ENCODE results near the gene AGAP3. TPM values are rescaled to one million over a fixed set of nuclear protein-coding genes. Genes with fewer than 3 reads are reported as not detected.

AGAP3 gene
- total RNA-seq, 4 donors from 2014 or later, result 34.6 to 53.0 (median 47.9) TPM

DNA sequence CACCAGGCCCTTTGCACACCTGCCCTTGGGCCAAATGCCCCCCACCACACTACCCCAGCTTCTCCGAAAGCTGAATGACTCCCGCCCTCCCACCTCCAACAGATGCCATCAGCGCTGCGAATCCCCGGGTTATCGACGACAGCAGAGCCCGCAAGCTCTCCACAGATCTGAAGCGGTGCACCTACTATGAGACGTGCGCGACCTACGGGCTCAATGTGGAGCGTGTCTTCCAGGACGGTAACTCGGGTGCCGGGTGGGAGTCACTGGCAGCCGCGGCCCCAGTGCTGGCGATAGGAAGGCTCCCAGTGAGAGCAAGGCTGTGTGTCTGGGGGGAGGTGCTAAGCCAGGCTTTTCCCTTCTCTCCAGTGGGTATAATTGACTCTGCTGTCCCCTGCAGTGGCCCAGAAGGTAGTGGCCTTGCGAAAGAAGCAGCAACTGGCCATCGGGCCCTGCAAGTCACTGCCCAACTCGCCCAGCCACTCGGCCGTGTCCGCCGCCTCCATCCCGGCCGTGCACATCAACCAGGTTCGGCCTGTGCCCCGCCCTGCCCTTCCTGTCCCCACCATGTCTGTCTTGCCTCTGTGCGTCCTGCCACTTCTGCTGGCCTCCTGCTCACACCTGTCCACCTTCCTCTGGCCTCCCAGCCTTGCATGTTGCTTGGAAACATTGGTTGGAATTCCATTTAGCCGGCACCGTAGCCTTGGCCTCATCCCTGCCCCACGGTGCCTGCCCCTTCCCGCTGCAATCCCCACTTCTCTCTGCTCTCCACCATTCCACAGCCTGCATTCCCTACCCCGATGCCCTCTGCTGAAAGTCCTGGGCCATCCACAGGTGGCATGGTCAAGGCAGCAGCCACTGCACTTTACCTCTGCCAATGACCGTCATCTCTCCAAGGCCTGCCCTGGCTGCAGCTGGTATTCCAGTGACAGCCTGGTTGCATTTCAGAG, 32.1 kb downstream of the AGAP3 start:
- ATAC-seq (ENCODE audit: low FRiP score), result no peak
- DNase-seq (ENCODE audit: low spot score), result no peak
- no peak for TF ChIP-seq CTCF (IDR thresholded peaks at IDR 0.05)

DNA sequence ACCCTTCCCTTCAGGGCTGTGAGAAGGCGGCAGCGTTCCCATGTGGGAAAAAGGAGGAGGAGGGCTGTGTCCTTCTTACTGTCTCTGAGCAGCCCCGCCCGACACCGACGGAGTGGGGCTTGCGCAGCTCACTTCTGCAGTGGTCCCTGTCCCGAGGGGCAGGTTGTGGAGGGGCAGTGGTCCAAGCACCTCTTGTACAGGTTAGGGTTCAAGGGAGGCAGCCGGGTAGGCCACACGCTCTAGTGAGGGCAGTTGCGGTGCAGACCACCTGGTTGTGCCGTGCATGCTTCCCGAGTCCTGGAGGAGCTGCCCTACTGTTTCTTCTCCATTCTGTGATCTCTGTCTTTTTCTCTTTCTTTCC, 32.8 kb downstream of the AGAP3 start:
- ATAC-seq (ENCODE audit: low FRiP score) (no peak), DNase-seq (ENCODE audit: low spot score) (no peak)
- TF ChIP-seq CTCF (IDR thresholded peaks at IDR 0.05), result no peak

DNA sequence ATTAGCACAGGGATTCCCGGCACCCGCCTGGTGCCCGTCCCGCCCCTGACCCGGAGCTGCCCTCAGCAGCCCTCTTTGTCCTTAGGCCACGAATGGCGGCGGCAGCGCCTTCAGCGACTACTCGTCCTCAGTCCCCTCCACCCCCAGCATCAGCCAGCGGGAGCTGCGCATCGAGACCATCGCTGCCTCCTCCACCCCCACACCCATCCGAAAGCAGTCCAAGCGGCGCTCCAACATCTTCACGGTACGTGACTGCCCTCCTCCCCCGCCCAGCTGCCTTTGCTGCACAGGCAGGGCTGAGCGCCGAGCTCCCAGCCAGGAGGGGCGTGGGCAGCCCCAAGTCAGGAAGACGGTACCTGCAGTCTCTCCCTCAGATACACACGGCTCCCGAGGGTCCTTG, 33.6 kb downstream of the AGAP3 start:
- TF ChIP-seq CTCF (IDR thresholded peaks at IDR 0.05), result no peak
- ATAC-seq (ENCODE audit: low FRiP score) (no peak), DNase-seq (ENCODE audit: low spot score) (no peak)

DNA sequence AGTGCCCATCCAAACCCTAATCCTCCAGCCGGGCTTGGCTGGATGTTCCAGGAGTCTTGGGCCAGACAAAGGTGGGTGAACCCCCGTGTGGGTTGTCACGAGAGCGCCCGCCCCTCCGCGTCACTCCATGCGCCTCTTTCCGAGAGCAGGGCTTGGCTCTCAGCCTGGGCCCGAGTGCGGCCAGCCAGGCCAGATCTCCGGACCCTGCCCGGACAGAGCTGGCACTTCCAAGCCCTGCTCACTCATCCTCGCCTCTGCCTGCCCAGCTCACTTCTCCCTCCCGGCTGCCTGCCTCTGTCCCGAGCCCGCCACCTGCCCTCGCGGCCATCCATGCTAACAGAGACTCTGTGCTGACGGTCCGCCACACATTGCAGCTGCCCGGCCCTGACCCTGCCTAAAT, 34.6 kb downstream of the AGAP3 start:
- DNase-seq (ENCODE audit: low spot score), result no peak
- TF ChIP-seq CTCF (IDR thresholded peaks at IDR 0.05), result no peak
- ATAC-seq (ENCODE audit: low FRiP score), result no peak

DNA sequence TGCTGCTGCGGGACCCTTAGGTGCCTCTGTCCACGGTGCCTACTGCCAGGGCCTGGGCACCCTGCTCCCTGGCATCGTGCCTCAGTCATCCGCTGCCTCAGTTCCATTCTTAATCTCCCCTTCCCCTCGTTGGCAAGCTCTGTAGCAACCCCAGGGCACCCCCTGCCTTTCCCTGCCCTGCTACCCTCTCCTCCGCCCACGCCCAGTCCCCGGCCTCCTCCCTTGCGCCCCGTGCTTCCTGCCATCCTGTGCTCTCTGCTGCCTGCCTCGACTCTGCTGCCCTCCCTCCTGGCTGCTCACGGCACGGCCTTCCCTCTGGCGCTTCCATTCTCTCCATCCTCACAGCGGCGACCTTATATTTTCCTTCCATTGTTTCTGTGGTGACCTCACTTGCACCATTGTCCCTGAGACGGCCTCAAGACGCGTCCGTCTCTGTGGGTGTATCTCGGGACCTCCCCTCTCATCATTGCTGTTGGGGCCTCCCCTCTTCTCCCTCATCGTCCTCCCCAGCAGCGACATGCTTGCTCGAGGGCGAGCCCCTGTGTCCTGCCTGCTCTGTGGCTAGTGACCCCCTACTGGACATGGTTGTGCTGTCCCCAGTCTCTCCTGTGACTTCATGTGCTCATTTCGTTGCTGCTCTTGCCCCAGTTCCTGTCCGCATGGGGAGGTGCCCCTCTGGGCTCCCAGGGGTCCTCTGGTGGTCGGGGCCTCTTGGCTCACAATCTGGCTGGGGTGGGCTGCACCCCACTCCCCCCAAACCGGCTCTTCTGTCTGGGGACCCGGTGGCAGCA, 35.3 kb downstream of the AGAP3 start:
- TF ChIP-seq CTCF (IDR thresholded peaks at IDR 0.05), result no peak
- ATAC-seq (ENCODE audit: low FRiP score) (no peak), DNase-seq (ENCODE audit: low spot score) (no peak)

GRCh38 chr7:151122276-151122675, 36.0 kb downstream of the AGAP3 start:
- DNase-seq (ENCODE audit: low spot score), result no peak
- ATAC-seq (ENCODE audit: low FRiP score), result no peak
- TF ChIP-seq CTCF (IDR thresholded peaks at IDR 0.05), result no peak

Data from omental fat pad (tissue), 4 donors.